ENCODE results near the gene GALNT5. TPM values are rescaled to one million over a fixed set of nuclear protein-coding genes. Genes with fewer than 3 reads are reported as not detected.
A peak's percentile ranks its signal among the peaks of the same experiment; 100 is the strongest.
"Not testable (repeated sequence)": the region's sequence is repeated elsewhere in the genome, so short reads cannot be mapped to it uniquely, and the experiment has no call there.

The GALNT5 gene
- total RNA-seq, 1 experiment from 2014 or later = 0.02 TPM

GRCh38 chr2:157339965-157340655, 82.6 kb downstream of the GALNT5 start:
- DNase-seq = no peak
- no peak overlapping the region for H3K27ac ChIP-seq
- H3K4me3 ChIP-seq = no peak overlapping the region
- no peaks in the 10 kb centered on the region for H3K27me3 ChIP-seq
- no peaks in the 10 kb centered on the region for H3K4me1 ChIP-seq
- H3K36me3 ChIP-seq = no peaks in the 10 kb centered on the region
- no peaks in the 10 kb centered on the region for H3K9me3 ChIP-seq (replicated peaks)

GRCh38 chr2:157341381-157341780, 83.9 kb downstream of the GALNT5 start:
- H3K4me1 ChIP-seq; H3K36me3 ChIP-seq; DNase-seq; H3K27ac ChIP-seq; H3K27me3 ChIP-seq; H3K4me3 ChIP-seq; H3K9me3 ChIP-seq (replicated peaks): not testable (repeated sequence)

GRCh38 chr2:157345647-157346389, 88.3 kb downstream of the GALNT5 start:
- Histone ChIP-seq H3K9me3 (replicated peaks) (no peaks in the 10 kb centered on the region), H3K27ac (no peak overlapping the region), H3K4me3 (no peak overlapping the region), H3K4me1 (no peaks in the 10 kb centered on the region), H3K36me3 (no peaks in the 10 kb centered on the region), H3K27me3 (no peaks in the 10 kb centered on the region)
- DNase-seq = no peak

GRCh38 chr2:157348291-157348921, 90.9 kb downstream of the GALNT5 start:
- Histone ChIP-seq H3K27me3 (no peaks in the 10 kb centered on the region), H3K36me3 (no peaks in the 10 kb centered on the region), H3K4me3 (no peak overlapping the region), H3K4me1 (no peaks in the 10 kb centered on the region), H3K27ac (no peak overlapping the region), H3K9me3 (replicated peaks) (no peaks in the 10 kb centered on the region)
- DNase-seq = no peak

- Histone ChIP-seq H3K9me3 (replicated peaks) (no peaks in the 10 kb centered on the region), H3K4me1 (no peaks in the 10 kb centered on the region), H3K36me3 (no peaks in the 10 kb centered on the region), H3K4me3 (no peak overlapping the region), H3K27me3 (no peaks in the 10 kb centered on the region), H3K27ac (no peak overlapping the region)
- no peak for DNase-seq
These were observed 92.5 kb downstream of the GALNT5 start for GRCh38 chr2:157349949-157350515.

- peak in 1 of 2 experiments; percentile 20 for DNase-seq
- Histone ChIP-seq H3K4me1 (0 out of 2 replicates have a peak, but pooled peaks cover 3% of the 10 kb centered on the region), H3K27me3 (no peaks in the 10 kb centered on the region), H3K4me3 (no peak overlapping the region), H3K9me3 (replicated peaks) (no peaks in the 10 kb centered on the region), H3K27ac (no peak overlapping the region), H3K36me3 (no peaks in the 10 kb centered on the region)
These were observed 98.1 kb downstream of the GALNT5 start for GRCh38 chr2:157355618-157356017.

GRCh38 chr2:157359628-157360027, 102.1 kb downstream of the GALNT5 start:
- Histone ChIP-seq H3K9me3 (replicated peaks) (no peaks in the 10 kb centered on the region), H3K27me3 (no peaks in the 10 kb centered on the region), H3K27ac (no peak overlapping the region), H3K36me3 (no peaks in the 10 kb centered on the region), H3K4me3 (no peak overlapping the region), H3K4me1 (0 out of 2 replicates have a peak, but pooled peaks cover 3% of the 10 kb centered on the region)
- no peak for DNase-seq

GRCh38 chr2:157361526-157361925, 104.0 kb downstream of the GALNT5 start:
- Histone ChIP-seq H3K27me3 (no peaks in the 10 kb centered on the region), H3K36me3 (no peaks in the 10 kb centered on the region), H3K4me1 (no peaks in the 10 kb centered on the region), H3K4me3 (no peak overlapping the region), H3K27ac (no peak overlapping the region), H3K9me3 (replicated peaks) (no peaks in the 10 kb centered on the region)
- DNase-seq = no peak

- Histone ChIP-seq H3K4me3 (no peak overlapping the region), H3K4me1 (no peaks in the 10 kb centered on the region), H3K27ac (no peak overlapping the region), H3K9me3 (replicated peaks) (no peaks in the 10 kb centered on the region), H3K36me3 (no peaks in the 10 kb centered on the region), H3K27me3 (no peaks in the 10 kb centered on the region)
- no peak for DNase-seq
These were observed 105.1 kb downstream of the GALNT5 start for GRCh38 chr2:157362627-157363026.

GRCh38 chr2:157363612-157364101, 106.2 kb downstream of the GALNT5 start:
- Histone ChIP-seq H3K4me1 (no peaks in the 10 kb centered on the region), H3K4me3 (no peak overlapping the region), H3K27ac (no peak overlapping the region), H3K36me3 (no peaks in the 10 kb centered on the region), H3K9me3 (replicated peaks) (no peaks in the 10 kb centered on the region), H3K27me3 (no peaks in the 10 kb centered on the region)
- DNase-seq = no peak

Other genes starting within 250 kb of the GALNT5 start
- gene ERMN, start 68.1 kb downstream of the GALNT5 start, total RNA-seq (2014; rRNA removed; shearing (Covaris generic)) = not detected in 2 replicates
- 0.71 and 0.81 TPM in 2 replicates for gene CYTIP, start 186.4 kb downstream of the GALNT5 start, total RNA-seq (2014; rRNA removed; shearing (Covaris generic))